NT2/D1 (cell line): ENCODE measurements around the gene EDRF1.

Experiments used
- DNase-seq: peaks from one replicate; pipeline ENCODE4 v3.0.0-alpha.2; 2011; ENCODE audit warnings: low read depth, low spot score
- H3K27me3 ChIP-seq: 2 replicates; pipeline ENCODE4 v1.6.0; 2011; ENCODE audit warnings: mild to moderate bottlenecking; ENCODE audit not compliant: insufficient read length, insufficient read depth
- H3K36me3 ChIP-seq: 2 replicates; pipeline ENCODE4 v1.6.1; 2011; ENCODE audit warnings: mild to moderate bottlenecking, low read length, mixed read lengths; ENCODE audit not compliant: insufficient read depth, insufficient read length
- H3K4me1 ChIP-seq: 2 replicates; pipeline ENCODE4 v1.5.1; 2011; ENCODE audit not compliant: insufficient read depth, insufficient read length
- H3K4me3 ChIP-seq: 2 replicates; pipeline ENCODE4 v1.5.1; 2011; ENCODE audit warnings: low read depth; ENCODE audit not compliant: insufficient read length
- H3K9ac ChIP-seq: 2 replicates; pipeline ENCODE4 v1.6.0; 2011; ENCODE audit warnings: low read depth; ENCODE audit not compliant: insufficient read length
- H3K9me3 ChIP-seq: 2 replicates; pipeline ENCODE4 v1.5.1; 2011; ENCODE audit warnings: mild to moderate bottlenecking, low read length; ENCODE audit not compliant: insufficient read depth
- SUZ12 ChIP-seq: IDR thresholded peaks from 2 replicates; pipeline ENCODE4 v1.6.1; 2011; ENCODE audit not compliant: insufficient read length, insufficient read depth; ENCODE audit errors: extremely low read depth
- YY1 ChIP-seq: IDR thresholded peaks from 2 replicates; pipeline ENCODE4 v1.6.1; 2011; ENCODE audit not compliant: insufficient read length, insufficient read depth
- ZNF274 ChIP-seq: IDR thresholded peaks from 2 replicates; pipeline ENCODE4 v1.6.1; 2011; ENCODE audit warnings: mild to moderate bottlenecking, low read depth, low read length

Gene EDRF1

GRCh38 chr10:125802739-125803138 is 83.2 kb downstream of the EDRF1 start:
- no peak for DNase-seq
- Histone ChIP-seq H3K9me3 (no peaks in the 10 kb centered on the region), H3K27me3 (no peaks in the 10 kb centered on the region), H3K36me3 (peaks cover 56% of the 10 kb centered on the region), H3K4me1 (no peaks in the 10 kb centered on the region), H3K4me3 (no peak overlapping the region), H3K9ac (no peak overlapping the region)
- TF ChIP-seq SUZ12, result no peak
- no peak for TF ChIP-seq ZNF274
- no peak for TF ChIP-seq YY1

- Histone ChIP-seq H3K27me3 (no peaks in the 10 kb centered on the region), H3K36me3 (peaks cover 64% of the 10 kb centered on the region), H3K4me3 (no peak overlapping the region), H3K9me3 (no peaks in the 10 kb centered on the region), H3K9ac (no peak overlapping the region), H3K4me1 (no peaks in the 10 kb centered on the region)
- no peak for DNase-seq
- TF ChIP-seq SUZ12 (no peak), ZNF274 (no peak), YY1 (no peak)
Measured at GRCh38 chr10:125808047-125808446, 88.5 kb downstream of the EDRF1 start.

GRCh38 chr10:125811251-125811650 is 91.7 kb downstream of the EDRF1 start:
- no peaks in the 10 kb centered on the region for H3K4me1 ChIP-seq
- H3K36me3 ChIP-seq, result peaks cover 62% of the 10 kb centered on the region
- no peak for DNase-seq
- TF ChIP-seq YY1 (no peak), ZNF274 (no peak), SUZ12 (no peak)
- H3K9ac ChIP-seq, result no peak overlapping the region
- H3K27me3 ChIP-seq, result no peaks in the 10 kb centered on the region
- H3K9me3 ChIP-seq, result no peaks in the 10 kb centered on the region
- H3K4me3 ChIP-seq, result no peak overlapping the region

- DNase-seq, result no peak
- no peak overlapping the region for H3K9ac ChIP-seq
Measured at GRCh38 chr10:125812128-125812750, 92.7 kb downstream of the EDRF1 start.

More at GRCh38 chr10:125812128-125812750, 92.7 kb downstream of the EDRF1 start:
- H3K4me1 ChIP-seq, result no peaks in the 10 kb centered on the region
- no peak overlapping the region for H3K4me3 ChIP-seq
- TF ChIP-seq SUZ12 (no peak), ZNF274 (no peak), YY1 (no peak)
- no peaks in the 10 kb centered on the region for H3K9me3 ChIP-seq
- no peaks in the 10 kb centered on the region for H3K27me3 ChIP-seq
- H3K36me3 ChIP-seq, result peaks cover 57% of the 10 kb centered on the region
